Loucy (cell line): ENCODE data around the gene PRB2.

ENCODE experiments used
- EZH2phosphoT487 ChIP-seq: fragments of 200-600 bp; IDR thresholded peaks from 2 replicates; pipeline ENCODE4 v1.6.1; 2018; ENCODE audit warnings: antibody characterized with exemption, mild to moderate bottlenecking, moderate library complexity, borderline replicate concordance
- TF ChIP-seq, protein P1 (sequence below): fragments of 200-600 bp; sonication (generic); conservative IDR thresholded peaks from 2 replicates; pipeline ENCODE4 v1.5.1; 2014; ENCODE audit warnings: mild to moderate bottlenecking, antibody characterized with exemption, low read length

DNA sequence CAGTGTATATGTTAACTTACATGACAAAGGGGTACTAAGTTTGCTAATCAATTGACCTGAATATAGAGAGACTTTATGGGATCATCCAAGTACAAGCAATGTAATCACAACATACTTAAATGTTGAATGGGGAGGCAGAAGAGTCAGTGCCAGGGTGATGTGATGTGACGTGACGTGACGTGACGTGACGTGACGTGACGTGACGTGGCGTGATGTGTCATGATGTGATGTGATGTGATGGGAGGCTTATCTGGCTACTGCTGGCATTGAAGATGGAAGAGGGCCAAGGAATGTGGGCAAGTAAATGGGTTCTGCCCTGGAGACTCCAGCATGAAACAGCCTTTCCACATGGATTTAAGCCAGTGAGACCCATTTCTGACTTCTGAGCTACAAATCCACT, 46.9 kb downstream of the PRB2 start:
- TF ChIP-seq, protein P1, sequence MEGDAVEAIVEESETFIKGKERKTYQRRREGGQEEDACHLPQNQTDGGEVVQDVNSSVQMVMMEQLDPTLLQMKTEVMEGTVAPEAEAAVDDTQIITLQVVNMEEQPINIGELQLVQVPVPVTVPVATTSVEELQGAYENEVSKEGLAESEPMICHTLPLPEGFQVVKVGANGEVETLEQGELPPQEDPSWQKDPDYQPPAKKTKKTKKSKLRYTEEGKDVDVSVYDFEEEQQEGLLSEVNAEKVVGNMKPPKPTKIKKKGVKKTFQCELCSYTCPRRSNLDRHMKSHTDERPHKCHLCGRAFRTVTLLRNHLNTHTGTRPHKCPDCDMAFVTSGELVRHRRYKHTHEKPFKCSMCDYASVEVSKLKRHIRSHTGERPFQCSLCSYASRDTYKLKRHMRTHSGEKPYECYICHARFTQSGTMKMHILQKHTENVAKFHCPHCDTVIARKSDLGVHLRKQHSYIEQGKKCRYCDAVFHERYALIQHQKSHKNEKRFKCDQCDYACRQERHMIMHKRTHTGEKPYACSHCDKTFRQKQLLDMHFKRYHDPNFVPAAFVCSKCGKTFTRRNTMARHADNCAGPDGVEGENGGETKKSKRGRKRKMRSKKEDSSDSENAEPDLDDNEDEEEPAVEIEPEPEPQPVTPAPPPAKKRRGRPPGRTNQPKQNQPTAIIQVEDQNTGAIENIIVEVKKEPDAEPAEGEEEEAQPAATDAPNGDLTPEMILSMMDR: no peak
- TF ChIP-seq EZH2phosphoT487: no peak
